Measurements from ENCODE around the gene PPT1.
"Not testable (repeated sequence)": the region's sequence is repeated elsewhere in the genome, so short reads cannot be mapped to it uniquely, and the experiment has no call there.

Gene PPT1

GRCh38 chr1:40095806-40096205 is 1.2 kb downstream of the PPT1 start:
- POLR2A ChIA-PET, result no interaction called here
- CTCF ChIA-PET, result no interaction called here
- DNase-seq (ENCODE audit: extremely low spot score), result no peak
- TF ChIP-seq FOXM1 (IDR thresholded peaks at IDR 0.05; ENCODE audit: borderline replicate concordance), result no peak
- no peak for TF ChIP-seq BHLHE40 (IDR thresholded peaks at IDR 0.05; ENCODE audit: borderline replicate concordance)
- TF ChIP-seq NFRKB (IDR thresholded peaks at IDR 0.05), result no peak

DNA sequence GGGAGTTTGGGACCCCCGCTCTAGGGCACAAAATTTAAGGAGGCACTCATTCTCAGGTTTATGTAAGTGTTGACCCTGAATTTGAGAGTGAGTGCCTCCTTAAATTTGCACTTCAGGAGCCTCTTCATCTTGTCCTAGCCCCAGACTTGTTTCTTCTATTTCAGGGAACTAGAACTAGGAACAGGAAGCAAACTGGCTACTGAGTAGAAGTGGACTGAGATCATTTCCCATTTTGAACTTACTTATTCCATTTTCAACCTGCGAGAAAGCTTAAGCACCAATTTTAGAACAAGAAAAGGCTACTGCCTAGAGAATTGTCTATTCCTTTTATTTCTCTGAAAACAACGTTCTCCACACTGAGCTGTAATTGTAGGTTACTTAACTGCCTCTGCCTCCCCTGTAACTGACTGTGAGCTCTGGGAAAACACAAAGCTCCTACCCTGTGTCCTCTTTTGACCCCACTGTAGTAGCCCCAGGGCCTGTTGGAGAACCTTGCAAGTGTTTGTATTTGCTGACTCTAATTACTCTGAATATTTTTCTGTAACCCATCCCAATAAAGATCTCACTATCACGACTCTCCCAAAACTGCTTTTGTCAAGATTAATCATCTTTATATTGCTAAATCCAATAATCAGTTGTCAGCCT is 2.5 kb downstream of the PPT1 start:
- no peak for DNase-seq (ENCODE audit: extremely low spot score)
- CTCF ChIA-PET, result no interaction called here
- TF ChIP-seq FOXA1 (IDR thresholded peaks at IDR 0.05), result no peak
- no peak for TF ChIP-seq TARDBP (IDR thresholded peaks at IDR 0.05)
- no peak for TF ChIP-seq FOXK2 (IDR thresholded peaks at IDR 0.05)
- TF ChIP-seq HDGF (IDR thresholded peaks at IDR 0.05; ENCODE audit: borderline replicate concordance), result no peak
- TF ChIP-seq SP1 (IDR thresholded peaks at IDR 0.05), result no peak
- TF ChIP-seq ZNF384 (IDR thresholded peaks at IDR 0.05), result no peak
- no peak for TF ChIP-seq ARNT (IDR thresholded peaks at IDR 0.05)
- no peak for TF ChIP-seq FOXM1 (IDR thresholded peaks at IDR 0.05; ENCODE audit: borderline replicate concordance)
- TF ChIP-seq L3MBTL2 (conservative IDR thresholded peaks at IDR 0.05), result no peak
- TF ChIP-seq CTBP1 (IDR thresholded peaks at IDR 0.05; ENCODE audit: borderline replicate concordance), result no peak
- TF ChIP-seq NFRKB (IDR thresholded peaks at IDR 0.05), result no peak
- no peak for TF ChIP-seq ELF4 (IDR thresholded peaks at IDR 0.05)
- no peak for TF ChIP-seq BHLHE40 (IDR thresholded peaks at IDR 0.05; ENCODE audit: borderline replicate concordance)
- TF ChIP-seq SUZ12 (IDR thresholded peaks at IDR 0.05), result no peak
- TF ChIP-seq LEF1 (IDR thresholded peaks at IDR 0.05; ENCODE audit: borderline replicate concordance), result no peak
- TF ChIP-seq, protein P1, sequence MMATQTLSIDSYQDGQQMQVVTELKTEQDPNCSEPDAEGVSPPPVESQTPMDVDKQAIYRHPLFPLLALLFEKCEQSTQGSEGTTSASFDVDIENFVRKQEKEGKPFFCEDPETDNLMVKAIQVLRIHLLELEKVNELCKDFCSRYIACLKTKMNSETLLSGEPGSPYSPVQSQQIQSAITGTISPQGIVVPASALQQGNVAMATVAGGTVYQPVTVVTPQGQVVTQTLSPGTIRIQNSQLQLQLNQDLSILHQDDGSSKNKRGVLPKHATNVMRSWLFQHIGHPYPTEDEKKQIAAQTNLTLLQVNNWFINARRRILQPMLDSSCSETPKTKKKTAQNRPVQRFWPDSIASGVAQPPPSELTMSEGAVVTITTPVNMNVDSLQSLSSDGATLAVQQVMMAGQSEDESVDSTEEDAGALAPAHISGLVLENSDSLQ (IDR thresholded peaks at IDR 0.05), result no peak
- POLR2A ChIA-PET, result no interaction called here

DNA sequence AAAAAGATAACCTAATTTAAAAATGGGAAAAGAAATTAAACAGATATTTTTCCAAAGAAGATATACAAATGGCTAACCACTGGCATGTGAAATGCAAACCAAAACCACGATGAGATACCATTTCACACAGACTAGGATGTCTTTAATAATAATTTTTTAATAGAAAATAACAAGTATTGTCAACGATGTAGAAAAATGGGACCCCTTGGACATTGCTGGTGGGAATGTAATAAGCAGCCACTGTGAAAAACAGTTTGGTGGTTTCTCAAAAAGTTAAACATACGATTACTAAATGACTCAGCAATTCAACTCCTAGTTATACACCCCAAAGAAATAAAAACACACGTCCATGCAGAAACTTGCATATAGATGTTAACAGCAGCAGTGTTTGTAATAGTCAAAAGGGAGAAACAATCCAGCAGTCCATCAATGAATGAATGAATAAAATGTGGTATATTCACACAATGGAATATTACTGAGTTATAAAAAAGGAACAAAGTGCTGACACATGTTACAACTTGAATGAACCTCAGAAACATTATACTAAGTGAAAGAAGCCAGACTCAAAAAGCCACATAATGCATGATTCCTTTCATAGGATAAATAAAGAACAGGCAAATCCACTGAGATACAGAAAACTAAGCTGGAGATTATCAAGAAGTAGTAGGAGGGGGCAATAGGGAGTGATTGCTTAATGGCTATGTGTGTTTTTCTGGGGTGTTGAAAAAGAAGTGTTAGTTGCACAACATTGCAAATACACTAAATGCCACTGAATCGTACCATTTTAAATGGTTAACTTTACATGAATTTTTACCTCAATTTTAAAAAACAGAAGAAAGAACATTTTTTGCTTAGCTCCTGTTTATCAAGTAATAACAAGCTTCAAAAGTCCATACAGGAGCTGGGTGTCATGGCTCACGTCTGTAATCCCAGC is 4.1 kb downstream of the PPT1 start:
- no peak for DNase-seq (ENCODE audit: extremely low spot score)
- CTCF ChIA-PET, result interaction anchor here (1.0 kb wide), 1 partner anchor 51 kb away, joined by 3 read pairs; no protein-coding TSS in a partner anchor
- POLR2A ChIA-PET, result no interaction called here
- TF ChIP-seq BHLHE40 (IDR thresholded peaks at IDR 0.05; ENCODE audit: borderline replicate concordance) (no peak), FOXA1 (IDR thresholded peaks at IDR 0.05) (no peak), TARDBP (IDR thresholded peaks at IDR 0.05) (no peak), ZNF384 (IDR thresholded peaks at IDR 0.05) (no peak), FOXK2 (IDR thresholded peaks at IDR 0.05) (no peak), SP1 (IDR thresholded peaks at IDR 0.05) (no peak), HDGF (IDR thresholded peaks at IDR 0.05; ENCODE audit: borderline replicate concordance) (no peak), ARNT (IDR thresholded peaks at IDR 0.05) (no peak), NFRKB (IDR thresholded peaks at IDR 0.05) (no peak), SUZ12 (IDR thresholded peaks at IDR 0.05) (no peak), L3MBTL2 (conservative IDR thresholded peaks at IDR 0.05) (no peak), ELF4 (IDR thresholded peaks at IDR 0.05) (no peak), FOXM1 (IDR thresholded peaks at IDR 0.05; ENCODE audit: borderline replicate concordance) (no peak), CTBP1 (IDR thresholded peaks at IDR 0.05; ENCODE audit: borderline replicate concordance) (no peak), LEF1 (IDR thresholded peaks at IDR 0.05; ENCODE audit: borderline replicate concordance) (no peak)
- TF ChIP-seq, protein P1 (IDR thresholded peaks at IDR 0.05), result no peak

- ChIA-PET POLR2A (no interaction called here), CTCF (no interaction called here)
- TF ChIP-seq, protein P1 (IDR thresholded peaks at IDR 0.05), result no peak
- no peak for TF ChIP-seq SUZ12 (IDR thresholded peaks at IDR 0.05)
Measured at GRCh38 chr1:40092241-40092640, 4.8 kb downstream of the PPT1 start.

DNA sequence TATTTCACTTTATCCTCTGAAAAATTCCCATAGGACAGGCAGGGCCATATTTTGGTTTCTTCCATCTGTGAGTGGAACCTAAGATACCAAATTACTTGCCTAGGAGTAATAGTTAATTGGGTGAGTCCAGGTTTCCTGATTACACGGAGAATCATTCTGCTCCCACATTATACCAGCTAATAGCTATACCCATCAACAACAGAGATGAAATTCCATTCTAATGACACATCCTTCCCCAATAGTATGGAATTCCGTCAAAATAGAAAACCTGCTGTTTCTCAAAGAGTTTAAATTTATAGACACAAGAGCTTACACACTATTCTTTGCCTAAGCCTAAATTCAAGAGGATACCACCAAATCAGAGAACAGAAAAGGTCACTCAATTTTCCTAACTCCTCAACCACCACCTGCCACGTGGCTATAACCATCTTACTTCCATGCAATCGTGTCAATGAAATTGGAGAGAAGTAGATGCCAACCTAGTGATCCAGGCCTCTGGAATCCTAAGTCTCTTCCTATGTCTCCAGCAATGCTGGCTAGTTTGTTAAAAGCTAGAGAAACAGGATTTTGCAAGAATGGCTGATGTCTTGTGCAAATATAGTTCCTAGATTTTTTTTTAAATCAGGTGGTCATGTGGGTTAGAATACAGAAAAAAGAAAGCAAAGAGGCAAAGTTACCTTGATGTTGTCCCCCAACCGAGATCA is 6.2 kb downstream of the PPT1 start:
- CTCF ChIA-PET, result interaction anchor here (0.6 kb wide), 1 partner anchor 17 kb away, joined by 4 read pairs; no protein-coding TSS in a partner anchor
- POLR2A ChIA-PET, result no interaction called here
- DNase-seq (ENCODE audit: extremely low spot score), result no peak
- TF ChIP-seq, protein P1 (IDR thresholded peaks at IDR 0.05), result no peak
- TF ChIP-seq HDGF (IDR thresholded peaks at IDR 0.05; ENCODE audit: borderline replicate concordance) (no peak), L3MBTL2 (conservative IDR thresholded peaks at IDR 0.05) (no peak), SUZ12 (IDR thresholded peaks at IDR 0.05) (no peak), SP1 (IDR thresholded peaks at IDR 0.05) (no peak), ZNF384 (IDR thresholded peaks at IDR 0.05) (no peak), FOXA1 (IDR thresholded peaks at IDR 0.05) (no peak), NFRKB (IDR thresholded peaks at IDR 0.05) (no peak), LEF1 (IDR thresholded peaks at IDR 0.05; ENCODE audit: borderline replicate concordance) (no peak), ARNT (IDR thresholded peaks at IDR 0.05) (no peak), ELF4 (IDR thresholded peaks at IDR 0.05) (no peak), BHLHE40 (IDR thresholded peaks at IDR 0.05; ENCODE audit: borderline replicate concordance) (no peak), FOXM1 (IDR thresholded peaks at IDR 0.05; ENCODE audit: borderline replicate concordance) (no peak), CTBP1 (IDR thresholded peaks at IDR 0.05; ENCODE audit: borderline replicate concordance) (no peak)

More at GRCh38 chr1:40092241-40092640, 4.8 kb downstream of the PPT1 start:
- DNase-seq (ENCODE audit: extremely low spot score), result no peak

- DNase-seq (ENCODE audit: extremely low spot score); POLR2A ChIA-PET: not testable (repeated sequence)
- CTCF ChIA-PET, result interaction anchor here (1.0 kb wide), 1 partner anchor 254 kb away, joined by 6 read pairs; no protein-coding TSS in a partner anchor
Measured at GRCh38 chr1:40084750-40085149, 12.3 kb downstream of the PPT1 start.

All from HEK293T (cell line).